OCI-M2 (cell line): ENCODE results near the gene ACOX1.

Source experiments
- DNase-seq: peaks from one replicate; lab custom pipeline; 2025; ENCODE audit not compliant: unreplicated experiment; lab: John Stamatoyannopoulos, UW

ACOX1 gene

GRCh38 chr17:75937652-75938051 is 41.3 kb downstream of the ACOX1 start:
- DNase-seq = no peak

DNA sequence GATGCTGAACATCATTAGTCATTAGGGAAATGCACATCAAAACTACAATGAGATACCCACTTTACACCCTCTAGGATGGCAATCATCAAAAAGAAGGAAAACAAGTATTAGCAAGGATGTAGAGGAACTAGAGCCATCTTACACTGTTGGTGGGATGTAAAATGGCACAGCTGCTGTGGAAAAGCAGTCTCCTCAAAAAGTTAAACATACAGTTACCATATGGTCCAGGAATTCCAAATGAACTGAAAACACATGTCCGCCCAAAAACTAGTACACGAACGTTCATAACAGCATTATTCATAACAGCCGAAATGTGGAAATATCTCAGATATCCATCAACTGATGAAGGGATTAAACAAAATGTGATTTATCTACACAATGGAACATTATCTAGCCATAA is 45.2 kb downstream of the ACOX1 start:
- DNase-seq = no peak

GRCh38 chr17:75932852-75933251 is 46.1 kb downstream of the ACOX1 start:
- no peak for DNase-seq

DNA sequence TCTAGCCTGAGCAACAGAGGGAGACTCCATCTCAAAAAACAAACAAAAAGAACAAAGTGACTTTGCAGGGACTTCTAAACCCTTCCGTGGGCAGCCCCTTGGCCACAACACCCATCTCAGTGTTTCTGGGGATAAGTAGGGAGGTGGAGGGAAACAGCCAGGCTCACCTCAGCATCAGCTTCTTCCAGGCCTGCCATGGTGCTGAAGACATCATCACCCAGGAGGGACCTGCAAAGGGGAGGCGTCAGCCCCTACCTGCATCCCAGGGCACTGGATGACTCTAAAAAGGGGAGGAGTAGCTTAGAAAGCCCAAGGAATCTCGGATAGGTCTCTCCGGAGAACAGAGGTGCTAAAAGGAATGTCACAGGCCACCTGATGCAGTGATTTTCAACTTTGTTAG is 47.9 kb downstream of the ACOX1 start:
- no peak for DNase-seq

DNA sequence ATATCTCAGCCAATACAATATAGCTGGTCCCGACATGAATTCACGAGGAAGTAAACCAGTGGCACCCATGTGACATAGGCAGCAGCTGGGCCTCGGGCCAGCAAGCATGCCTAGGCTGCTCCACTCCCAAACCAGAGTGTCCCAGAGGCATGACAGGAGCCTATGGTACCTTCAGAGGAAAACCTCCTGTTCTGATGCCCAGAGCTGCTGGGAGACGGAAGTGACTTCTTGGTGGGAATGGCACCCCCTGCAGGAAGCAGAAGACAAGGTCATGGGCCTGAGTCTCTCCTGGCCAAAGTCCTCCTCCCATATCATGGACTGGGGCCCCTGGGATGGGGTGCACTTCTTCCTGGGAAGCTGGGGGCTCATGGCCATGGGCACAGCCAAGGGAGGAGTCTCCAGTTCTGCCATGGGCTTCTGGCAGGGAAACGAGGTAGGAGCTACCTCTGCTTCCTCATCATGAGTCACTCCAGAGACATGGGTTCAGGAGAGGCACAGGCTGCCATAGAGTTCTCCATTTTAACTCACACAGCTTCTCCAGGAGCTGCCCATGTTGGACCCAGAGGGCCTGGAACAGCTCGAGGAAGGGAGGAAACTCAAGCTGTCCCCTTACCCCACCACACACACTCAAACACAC is 51.6 kb downstream of the ACOX1 start:
- no peak for DNase-seq

- no peak for DNase-seq
These were observed 52.5 kb downstream of the ACOX1 start for GRCh38 chr17:75926456-75926855.

DNA sequence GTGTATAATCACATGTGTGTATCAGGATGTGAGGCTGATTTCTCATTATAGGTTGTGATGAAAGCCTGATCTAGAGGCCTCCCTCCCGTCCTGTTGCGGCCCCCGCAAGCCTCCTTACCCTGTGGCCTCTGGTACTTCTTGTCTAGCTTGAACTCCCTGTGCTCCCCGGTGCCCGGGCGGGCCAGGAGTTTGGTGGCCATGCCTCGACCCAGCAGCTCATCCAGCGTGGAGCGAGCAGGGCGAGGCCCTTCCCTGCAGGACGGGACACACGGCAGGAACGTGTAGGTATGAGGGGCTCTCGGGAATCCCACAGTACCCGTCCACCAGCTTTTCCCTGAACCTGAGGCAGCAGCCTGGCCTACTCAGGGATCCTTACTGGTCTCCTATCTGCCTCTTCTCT is 53.1 kb downstream of the ACOX1 start:
- no peak for DNase-seq

- no peak for DNase-seq
These were observed 53.9 kb downstream of the ACOX1 start for GRCh38 chr17:75925103-75925502.

DNA sequence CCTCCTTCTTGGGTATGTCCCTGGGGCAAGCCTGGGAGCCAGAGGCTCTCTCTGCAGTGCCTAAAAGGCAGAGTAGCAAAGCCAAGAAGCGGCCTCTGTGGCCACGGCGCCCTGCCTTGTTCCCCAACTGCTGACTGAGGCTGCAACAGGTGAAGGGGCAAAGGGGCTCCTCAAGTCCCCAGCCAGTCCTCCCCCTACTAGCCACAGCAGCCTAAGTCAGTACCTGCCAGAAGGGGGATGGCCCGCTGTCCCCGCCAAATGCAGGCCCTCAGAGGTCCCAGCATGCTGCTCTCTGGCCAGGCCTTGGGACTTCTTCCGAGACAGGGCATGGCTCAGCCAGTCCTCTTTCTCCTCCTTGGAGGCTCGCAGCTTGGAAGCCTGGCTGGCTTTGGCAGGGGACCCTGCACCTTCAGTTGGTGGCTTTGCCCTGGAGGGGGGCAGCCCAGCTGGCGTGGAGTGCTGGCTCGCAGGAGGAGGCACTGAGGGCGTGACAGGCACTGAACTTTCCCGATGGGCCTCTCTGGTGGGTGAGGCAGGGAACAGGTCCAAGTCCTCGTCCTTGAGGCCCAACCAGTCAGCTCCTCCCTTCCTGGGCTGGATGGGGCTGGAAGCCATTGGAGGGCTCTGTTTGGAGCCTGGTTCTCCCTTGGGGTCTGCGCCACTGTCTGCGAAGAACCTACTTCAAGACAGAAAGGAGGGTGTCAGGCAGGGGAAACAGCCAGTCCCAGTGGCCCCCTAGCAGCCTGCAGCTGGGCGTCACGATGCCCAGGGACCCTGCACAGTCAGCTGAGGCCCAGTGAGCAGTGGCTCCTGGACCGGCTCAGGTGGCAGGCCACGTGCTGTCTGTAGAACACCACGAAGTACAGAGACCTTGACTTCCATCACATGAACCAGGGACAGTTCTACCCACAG is 55.7 kb downstream of the ACOX1 start:
- no peak for DNase-seq

GRCh38 chr17:75922173-75922961 is 56.6 kb downstream of the ACOX1 start:
- DNase-seq = no peak

- DNase-seq = no peak
These were observed 57.4 kb downstream of the ACOX1 start for GRCh38 chr17:75921596-75921995.

- DNase-seq = no peak
These were observed 58.9 kb downstream of the ACOX1 start for GRCh38 chr17:75920045-75920560.

GRCh38 chr17:75919611-75920010 is 59.4 kb downstream of the ACOX1 start:
- DNase-seq = no peak

- no peak for DNase-seq
These were observed 61.0 kb downstream of the ACOX1 start for GRCh38 chr17:75917917-75918445.

DNA sequence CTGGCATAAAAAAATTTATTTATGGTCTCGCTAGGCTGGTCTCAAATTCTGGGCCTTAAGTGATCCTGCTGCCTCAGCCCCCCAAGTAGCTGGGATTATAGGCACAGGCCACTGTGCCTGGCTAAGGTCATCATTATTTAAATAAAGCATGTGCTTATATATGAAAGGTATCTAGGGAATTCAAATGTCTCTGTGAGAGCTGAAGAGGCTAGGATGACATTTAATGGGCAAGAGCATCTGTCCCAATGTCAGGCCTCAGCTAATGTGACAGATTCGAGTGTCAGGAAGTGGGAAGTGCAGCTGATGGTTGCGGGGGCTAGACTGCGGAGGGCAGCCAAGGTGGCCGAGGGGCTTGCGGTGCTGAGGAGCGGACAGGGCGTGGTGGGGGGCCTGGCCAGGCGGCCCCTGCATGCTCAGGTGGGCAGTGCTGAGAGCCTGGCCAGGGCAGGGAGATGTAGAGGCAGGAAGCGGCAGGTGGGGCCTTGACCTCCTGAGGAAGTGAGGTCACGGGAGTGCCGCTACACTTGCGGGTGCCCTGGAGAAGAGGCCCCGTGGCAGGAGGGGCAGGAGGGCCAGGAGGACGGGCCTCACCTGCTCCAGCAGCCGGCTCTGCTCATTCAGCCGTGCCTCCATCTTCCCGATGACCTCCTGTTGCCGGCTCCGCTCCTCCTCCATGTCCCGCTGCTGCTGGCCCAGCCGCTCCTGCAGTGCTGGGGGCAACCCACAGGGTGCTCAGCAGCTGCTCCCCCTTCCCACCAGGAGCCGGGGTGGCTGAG is 61.6 kb downstream of the ACOX1 start:
- DNase-seq = no peak

DNA sequence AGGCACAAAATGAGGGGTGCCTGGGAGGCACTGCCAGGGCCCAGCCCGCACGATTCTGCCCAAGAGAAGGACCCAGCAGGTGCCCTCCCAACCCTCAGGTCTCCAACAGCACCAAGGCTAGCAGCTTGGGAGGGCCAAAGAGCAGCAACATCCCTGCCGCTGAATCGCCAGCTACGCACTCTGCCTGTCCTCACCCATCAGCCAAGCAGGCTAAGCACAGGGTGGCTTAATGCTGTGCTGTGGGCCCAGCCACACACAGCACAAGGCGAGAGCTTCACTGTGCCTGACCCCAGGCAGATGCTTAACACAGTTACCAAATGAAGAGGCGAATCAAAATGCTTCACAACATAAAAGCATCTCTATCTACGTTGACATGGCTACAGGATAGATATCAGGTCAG is 63.7 kb downstream of the ACOX1 start:
- DNase-seq = no peak

DNA sequence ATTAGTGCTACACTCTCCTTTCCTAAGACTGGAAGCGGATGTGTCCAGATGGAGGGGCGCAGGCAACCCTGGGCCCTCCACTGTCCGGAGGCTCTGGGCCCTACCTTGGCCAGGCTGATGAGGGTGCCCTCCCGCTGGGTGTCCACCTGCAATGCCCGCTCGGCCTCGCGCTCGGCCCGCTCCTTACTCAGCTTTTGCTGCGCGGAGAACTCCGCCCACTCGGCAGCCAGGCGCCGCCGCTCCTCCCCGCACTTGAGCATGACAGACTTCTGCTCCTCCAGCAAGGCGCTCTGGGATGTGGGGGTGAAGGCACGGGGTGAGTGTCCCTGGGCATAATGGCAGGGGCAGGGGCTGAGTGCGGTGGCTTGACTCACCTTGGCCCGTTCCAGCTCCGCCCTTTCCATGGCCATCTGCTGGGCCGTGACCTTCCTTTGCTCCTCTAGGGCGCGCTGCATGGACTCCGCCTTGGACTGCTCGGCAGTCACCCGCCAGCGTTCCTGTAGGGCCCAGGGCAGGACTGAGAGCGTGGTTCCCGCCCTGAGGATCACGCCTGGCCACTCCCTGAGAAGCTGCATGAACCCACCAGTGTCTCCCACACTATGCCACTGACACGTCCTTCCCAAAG is 64.2 kb downstream of the ACOX1 start:
- no peak for DNase-seq

- DNase-seq = no peak
These were observed 65.3 kb downstream of the ACOX1 start for GRCh38 chr17:75913537-75914210.

- DNase-seq = no peak
These were observed 68.3 kb downstream of the ACOX1 start for GRCh38 chr17:75910699-75911098.
